H4 (cell line): Measurements from ENCODE around the gene TEN1. TPM values are rescaled to one million over a fixed set of nuclear protein-coding genes. Genes with fewer than 3 reads are reported as not detected.
"Not testable (repeated sequence)": the region's sequence is repeated elsewhere in the genome, so short reads cannot be mapped to it uniquely, and the experiment has no call there.

ENCODE experiments used
- DNase-seq: peaks from one replicate; pipeline ENCODE4 v3.0.0-alpha.2; 2015; ENCODE audit warnings: low spot score
- total RNA-seq: library from RNA; depleted of rRNA; stranded (reverse); fragments of >200 nt; shearing (Covaris generic); gene quantifications from 2 replicates; pipeline ENCODE4 v1.2.3, GENCODE V29; 2014

TEN1 gene
- total RNA-seq, 1 experiment from 2014 or later: 28.2 TPM

DNA sequence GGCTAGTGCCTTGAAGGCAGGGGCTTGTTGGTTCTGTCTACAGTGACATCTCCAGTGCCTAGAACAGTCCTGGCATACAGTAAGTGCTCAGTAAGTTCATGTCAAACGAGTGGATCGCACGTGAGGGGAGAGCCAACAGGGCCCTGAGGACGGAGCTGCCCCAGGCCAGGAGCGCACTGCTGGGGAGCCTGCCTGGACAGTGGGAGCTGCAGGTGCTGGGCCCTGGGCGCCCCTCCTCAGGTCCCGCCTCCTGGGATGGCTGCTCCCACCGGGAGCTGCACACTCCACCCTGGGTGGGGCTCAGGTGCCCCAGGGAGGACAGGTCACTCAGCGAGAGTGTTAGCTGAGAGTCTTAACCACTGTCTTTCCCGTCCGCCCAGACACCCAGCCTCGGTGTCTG, 46.3 kb downstream of the TEN1 start:
- DNase-seq: no peak

DNA sequence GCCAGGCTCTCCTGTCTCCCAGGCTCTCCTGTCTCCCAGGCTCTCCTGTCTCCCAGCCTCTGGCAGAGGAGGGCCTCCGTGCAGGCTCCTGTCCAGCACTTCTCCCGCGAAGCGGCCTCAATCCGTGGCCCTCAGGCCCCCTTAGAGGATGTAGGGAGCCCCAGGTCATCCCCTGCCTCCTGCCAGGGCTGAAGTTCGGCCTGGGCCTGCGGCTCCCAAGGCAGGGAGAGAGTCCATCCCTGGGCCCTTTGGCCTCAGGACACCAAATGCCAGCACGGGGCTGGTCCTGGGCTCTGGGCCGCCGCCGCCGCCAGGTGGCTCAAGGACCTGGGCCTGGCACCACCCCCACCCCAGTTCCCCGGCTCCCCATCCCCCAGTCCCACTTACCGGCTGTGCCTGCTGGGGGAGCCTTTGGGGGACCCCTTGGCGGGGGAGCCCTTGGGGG, 47.7 kb downstream of the TEN1 start:
- no peak for DNase-seq

DNA sequence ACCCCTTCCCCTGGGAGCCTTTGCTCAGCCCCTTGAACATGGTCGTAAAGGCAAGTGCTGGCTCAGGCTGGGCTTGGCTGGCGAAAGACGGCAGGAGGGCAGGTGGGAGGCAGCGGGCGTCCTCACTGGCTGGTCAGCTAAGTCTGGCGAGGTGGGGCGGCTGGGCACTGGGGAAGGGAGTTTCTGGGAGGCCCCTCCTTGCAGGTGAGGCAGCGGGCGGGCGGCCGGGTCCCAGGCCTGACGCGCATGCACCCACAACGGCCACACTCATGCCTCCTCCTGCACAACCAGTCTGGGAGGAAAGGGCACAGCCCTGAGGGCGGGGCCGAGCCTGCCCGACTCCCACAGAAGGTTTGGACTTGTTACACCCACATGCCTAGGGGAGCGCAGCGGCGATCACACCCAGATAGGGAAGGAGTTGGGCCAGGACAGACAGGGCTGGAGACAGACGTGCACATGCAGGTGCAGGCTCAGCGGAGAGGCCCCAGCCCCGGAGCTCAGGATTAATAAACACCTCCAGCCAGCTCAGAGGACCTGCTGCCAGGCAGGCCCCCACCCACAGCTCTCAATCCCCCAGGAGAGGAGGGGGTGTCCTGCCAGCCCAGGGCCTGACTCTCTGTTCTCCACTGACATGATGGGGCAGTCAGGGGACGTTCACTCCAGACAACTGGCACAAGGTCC, 48.3 kb downstream of the TEN1 start, which contains the start of gene EVPL:
Gene EVPL, minus strand, starts transcription at position 148 of the 681 bp plus-strand sequence. Its CDS starts 108 bp downstream, at position 40.
- no peak for DNase-seq

DNA sequence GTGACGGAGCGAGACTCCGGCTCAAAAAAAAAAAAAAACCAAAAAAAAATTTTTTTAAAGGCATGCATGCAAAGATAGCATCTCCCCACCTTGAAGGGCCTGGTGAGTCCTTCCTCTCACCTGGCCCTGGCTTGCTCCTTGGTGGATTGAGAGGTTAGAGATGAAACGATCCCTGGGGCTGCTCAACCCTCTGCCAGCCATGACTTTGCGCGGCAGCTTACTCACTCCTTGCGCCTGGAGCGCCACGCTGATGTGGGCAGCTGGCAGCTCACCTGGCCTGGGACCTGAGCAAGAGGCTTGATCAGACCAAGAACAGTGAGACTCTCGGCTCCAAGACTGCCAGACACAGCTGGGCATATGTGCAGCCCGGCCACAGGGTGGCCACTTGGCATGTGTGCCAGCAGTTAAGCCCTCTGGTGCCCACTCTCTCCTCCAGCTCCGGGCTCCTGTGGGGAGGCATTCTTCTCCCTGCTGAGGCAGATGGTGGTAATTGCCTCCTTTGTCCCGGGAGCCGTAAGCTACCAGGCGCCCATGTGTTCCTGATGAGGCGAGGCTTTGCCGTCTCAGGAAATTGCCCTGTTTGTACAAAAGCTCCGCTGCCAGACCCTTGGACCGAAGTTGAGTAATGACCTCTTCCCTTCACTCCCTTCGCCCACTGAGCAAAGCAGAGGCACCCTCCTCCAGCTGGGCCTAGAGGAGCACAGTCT, 53.2 kb downstream of the TEN1 start:
- no peak for DNase-seq

DNA sequence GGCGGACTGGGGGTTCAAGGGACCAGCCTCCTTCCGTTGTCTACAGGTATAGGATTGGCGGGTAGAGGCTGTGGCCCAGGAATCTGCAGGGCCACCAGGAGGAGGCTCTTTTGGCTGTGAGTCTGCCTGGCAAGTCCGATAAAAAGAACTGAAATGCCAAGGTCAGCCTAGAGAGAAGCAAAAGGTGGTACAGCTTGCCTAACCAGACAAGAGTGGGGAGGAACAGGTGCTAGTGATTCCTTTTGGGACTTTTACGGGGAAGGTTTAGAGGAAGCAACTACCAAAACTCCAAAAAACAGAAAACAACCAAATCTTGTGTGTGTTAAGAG, 53.7 kb downstream of the TEN1 start:
- DNase-seq: no peak

DNA sequence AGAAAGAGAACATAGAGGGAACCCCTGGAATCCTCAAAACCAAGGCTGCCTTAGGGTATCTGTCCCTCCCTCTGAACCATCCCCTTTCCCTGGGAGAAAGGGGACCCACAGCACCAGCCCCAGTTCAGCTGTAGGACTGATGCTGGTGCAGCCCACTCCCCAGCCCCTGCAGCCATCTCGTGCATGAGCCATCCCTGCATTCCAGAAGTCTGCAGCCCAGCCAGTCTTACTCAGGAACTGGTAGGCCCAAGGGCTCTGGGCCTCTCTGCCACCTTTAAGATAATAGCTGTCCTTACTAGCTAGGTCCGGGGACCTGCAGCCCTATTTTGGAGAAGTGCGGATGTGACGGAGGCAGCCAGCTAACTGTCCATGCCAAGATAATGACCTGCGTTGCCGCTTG, 54.1 kb downstream of the TEN1 start:
- DNase-seq: no peak

DNA sequence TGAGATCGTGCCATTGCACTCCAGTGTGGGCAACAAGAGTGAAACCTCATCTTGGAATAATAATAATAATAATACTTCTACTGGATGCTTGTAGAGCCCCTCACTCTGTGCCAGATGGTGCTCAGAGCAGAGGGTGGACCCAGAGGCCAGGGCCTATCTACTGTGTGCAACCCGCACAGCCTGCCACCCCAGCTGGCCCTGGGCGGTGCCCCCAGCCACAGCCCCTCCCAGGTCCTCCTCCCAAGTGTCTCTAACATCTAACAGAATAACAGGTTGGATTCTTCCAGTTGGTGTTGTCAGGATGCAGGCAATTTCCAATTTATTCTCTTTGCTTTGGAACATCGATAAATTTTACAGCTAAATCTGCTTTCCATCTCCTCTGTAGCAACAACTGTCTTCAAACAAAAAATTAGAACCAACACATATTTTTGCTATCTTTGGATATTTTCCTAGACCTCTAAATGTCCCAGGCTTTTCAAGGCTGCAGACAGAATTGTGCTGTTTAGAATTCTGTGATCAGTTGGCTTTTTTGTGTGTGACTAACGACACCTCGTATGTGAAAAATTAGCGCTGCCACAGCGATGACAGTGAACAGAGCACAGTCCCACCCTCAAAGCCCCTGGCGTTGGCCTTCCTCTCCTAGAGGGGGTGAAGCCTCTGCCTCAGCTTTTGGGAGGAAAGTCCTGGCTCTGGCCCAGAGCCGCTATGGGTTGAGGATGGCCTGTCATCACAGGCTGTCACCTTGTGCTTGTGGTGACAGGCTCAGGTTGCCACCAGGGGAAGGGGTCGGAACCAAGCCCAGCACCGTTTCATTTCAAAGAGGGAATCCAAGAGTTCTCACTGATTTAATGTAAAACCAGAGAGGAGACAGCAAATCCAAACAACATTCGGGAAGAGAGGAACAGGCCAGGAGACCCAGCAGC, 55.6 kb downstream of the TEN1 start:
- no peak for DNase-seq

DNA sequence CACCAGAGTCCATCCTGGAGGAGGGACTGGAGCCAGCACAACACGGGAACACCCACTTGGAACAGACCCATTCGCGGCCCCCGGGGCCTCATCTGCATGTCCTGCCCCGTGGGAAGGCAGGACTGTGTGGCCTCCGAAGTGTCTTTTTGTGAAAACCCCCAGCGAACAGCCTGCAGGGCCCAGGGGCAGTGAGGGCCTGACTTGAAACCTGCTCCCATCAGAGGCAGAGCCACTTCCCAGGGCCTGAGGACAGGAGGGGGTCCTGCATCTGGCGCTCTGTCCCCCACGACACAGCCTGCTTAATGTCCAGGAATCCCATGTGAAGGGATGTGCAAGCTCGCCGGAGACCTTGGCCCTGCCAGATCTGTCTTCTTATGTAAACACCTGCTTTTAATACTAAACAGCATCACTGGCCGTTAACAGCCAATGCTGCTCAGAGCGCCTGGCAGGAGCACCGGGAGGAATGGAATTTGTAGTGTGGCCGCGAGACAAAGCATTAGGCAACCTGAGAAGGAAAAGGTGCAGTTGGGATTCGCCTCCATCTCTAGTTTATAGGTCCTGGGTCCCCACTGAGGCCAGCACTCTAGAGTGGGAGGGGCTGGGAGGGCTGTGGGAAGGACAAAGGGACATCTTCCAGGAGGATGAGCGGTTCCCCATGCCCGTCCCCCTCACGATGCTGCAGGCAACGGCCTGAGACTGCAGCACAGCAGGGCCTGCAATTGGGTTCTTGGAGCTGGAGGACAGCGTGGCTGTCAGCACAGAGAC, 57.6 kb downstream of the TEN1 start:
- no peak for DNase-seq

DNA sequence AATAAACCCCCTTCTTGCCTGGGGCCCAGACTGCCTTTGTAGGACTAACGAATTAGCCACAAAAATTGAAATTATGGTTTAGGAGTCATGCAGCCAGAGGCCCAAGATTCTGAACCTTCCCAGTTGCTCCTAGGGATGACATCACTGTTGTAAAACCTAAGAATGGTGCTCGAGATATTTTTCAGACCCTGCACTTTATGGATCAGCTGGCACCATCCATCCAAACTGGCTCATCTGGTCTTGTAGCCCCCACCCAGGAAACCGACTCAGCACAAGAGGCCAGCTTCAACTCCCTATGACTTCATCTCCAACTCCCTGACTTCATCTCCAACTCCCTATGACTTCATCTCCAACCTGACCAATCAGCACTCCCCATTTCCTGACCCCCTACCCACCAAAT, 59.0 kb downstream of the TEN1 start:
- no peak for DNase-seq

DNA sequence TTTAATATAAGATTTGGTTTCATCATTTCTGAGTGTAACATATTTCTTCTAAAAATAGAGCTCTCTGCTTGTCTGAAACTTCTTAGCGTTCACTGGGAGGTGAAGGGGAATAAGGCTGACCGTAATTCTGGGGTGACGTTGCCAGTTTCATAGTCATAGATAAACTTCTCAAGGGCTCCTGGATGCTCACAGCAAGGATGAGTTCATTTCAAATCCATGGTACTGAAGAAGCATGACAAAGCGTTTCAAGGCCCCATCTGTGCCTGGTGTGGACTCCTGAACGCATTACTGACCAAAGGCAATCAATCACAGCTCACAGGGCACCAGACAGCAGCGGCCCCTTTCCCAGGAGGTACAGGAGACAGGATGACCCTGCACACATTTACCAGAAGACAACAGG, 60.1 kb downstream of the TEN1 start:
- DNase-seq: no peak

DNA sequence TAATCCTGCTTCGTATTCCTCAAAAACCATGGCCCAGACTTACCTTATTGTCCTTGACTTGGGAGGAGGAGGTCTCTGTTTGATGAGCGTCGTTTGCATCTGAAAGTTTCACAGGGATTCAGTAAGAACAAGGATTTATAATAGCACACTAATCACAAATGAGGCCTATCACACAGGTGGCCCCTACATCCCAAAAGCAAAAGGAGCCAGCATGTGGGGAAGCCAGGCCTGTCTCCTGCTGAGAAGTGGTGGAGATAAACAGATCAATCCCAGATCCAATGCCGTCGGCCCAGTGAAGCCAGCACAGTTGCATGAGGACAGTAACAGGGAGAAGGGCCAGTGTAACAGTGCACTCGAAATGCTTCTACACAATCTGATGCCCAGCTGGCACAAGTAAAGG, 61.3 kb downstream of the TEN1 start:
- DNase-seq: no peak

DNA sequence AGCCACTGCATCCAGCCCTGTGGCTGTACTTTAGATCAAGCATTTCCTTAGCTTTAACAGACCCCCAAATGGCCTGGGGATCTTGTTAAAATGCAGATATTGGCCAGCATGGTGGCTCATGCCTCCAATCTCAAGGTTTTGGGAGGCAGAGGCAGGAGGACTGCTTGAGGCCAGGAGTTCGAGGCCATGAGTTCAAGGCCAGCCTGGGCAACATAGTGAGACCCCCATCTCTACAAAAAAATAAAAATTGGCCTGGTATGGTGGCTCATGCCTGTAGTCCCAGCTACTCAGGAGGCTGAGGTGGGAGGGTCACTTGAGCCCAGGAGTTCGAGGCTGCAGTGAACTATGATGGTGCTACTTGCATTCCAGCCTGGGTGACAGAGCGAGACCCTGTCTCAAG, 63.8 kb downstream of the TEN1 start:
- DNase-seq: not testable (repeated sequence)

DNA sequence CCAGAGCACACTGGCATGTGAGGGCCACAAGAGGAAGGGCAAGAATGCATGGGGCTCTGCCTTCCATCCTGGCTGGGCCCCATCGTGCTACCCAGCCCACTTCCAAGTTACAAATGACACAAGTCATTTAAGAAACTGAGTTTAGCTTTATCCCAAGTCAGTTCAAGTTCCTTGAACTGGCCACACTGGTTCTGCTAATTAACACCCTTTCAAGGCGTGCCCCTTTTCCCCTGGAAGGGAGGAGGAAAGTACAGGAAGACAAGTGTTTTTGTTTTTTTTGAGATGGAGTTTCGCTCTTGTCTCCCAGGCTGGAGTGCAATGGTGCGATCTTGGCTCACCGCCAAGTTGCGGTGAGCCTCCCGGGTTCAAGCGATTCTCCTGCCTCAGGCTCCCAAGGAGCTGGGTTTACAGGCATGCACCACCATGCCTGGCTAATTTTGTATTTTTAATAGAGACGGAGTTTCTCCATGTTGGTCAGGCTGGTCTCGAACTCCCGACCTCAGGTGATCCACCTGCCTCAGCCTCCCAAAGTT, 65.5 kb downstream of the TEN1 start:
- not testable (repeated sequence) for DNase-seq

DNA sequence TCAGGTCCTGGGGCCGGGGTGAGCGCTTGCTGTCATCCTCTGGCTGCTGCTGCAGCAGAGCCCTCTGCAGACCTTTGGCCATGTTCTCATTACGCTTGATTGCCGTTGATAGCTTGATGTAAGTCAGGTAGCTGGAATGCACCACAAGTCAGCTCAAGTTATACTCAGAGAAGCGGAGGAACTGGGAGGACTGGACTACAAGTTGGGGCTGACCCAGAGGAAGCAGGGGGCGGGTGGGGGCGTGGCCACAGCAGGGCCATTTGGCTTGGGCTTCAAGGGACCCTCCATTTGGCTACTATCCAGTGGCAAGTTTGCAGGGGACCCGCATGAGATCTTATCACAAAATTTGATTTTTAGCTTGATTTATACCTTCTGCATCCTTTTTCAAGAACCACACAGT, 67.0 kb downstream of the TEN1 start:
- no peak for DNase-seq

DNA sequence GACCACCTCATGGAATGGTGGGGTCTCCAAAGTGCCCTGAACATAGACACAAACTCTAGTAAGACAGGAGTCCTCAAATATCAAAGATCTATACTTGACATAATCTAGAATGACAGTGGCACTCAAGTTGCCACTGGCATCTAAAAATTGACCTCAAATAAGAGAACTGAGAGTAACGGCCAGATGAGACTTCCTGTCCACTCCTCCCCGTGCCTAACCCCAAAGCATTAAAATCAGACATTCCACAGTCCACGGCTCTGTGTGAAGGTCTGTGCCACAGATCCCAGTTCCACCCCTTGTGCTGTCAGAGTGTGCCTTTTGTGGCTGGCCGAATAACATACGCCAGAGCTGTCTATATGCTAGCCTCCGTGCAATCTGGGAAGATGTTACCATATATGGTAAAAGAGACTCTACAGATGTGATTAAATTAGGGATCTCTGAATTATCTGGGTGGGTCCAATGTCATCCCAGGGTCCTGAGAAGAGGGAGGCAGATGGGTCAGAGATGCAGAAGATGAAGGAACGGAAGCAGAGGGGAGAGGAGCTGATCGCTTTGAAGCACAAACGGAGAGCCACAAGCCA, 69.1 kb downstream of the TEN1 start:
- no peak for DNase-seq

DNA sequence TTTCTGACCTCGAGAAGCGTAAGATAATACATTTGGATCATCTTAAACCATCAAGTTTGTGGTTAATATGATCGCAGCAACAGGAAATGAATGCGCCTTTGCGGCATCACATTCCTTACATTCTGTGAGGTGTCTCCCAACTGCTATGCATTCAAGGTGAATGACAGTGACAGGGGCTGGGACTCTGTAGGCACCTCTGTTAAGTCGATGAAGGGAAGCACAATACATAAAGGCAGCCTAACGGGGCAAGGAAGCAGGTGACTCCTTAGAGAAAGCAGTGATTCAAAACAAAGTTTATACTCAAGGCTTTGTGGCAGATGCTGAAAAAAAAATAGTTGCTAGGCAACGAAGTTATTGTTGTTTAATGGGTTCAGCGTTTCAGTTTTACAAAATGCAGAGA, 69.7 kb downstream of the TEN1 start:
- DNase-seq: no peak

DNA sequence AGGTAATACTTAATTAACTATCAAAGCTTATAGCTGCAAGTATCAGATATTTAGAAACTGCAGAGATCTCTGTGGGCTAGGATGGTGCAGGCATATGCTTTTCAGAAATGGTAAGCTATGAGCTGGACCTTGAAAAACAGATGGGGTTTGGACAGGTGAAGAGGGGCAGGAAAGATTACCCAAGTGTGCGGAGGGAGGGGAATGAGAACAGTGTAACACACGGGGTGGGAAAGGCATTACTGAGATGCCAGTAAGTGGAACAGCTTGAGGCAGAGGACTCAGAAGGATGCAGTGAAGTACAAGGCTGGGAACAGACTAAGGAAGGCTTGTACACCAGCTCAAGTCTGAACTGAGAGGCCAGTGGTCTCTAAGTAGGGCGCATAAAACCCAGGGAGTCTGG, 70.2 kb downstream of the TEN1 start:
- DNase-seq: no peak

DNA sequence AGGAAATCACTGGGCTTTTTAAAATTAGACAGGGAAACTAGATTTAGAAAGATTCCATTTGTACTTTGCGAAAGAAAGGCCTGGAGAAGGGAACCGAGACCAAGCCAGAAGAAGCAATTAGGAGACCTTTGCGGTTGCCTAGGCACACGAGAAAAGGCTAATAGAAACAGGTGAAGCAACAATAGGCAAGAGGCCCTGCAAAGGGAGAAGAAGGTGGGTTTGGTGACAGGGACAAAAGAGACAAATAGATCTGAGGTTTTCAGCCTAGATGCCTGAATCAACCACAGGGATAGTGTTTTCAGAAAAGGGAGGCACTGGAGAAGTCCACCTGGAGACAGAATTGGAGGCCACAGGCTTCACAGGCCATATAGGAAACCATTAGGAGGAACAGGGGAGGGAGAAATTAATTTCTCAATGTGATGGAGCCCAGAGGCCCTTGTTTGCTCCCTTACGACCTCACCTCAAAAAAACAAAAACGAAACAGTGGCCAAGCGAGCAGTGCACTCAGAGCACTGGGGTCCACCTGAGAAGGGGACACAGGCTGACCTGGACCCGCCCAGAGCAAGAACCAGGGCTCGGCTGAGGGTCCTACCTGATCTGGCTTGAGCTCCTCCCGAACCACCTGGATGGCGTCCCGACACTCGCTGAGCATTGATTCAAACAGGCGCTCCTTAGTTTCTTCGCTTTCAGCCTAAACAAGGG, 70.9 kb downstream of the TEN1 start:
- DNase-seq: no peak
